HG02852 (cell line): Measurements from ENCODE around the gene FBLIM1.

Source experiments
- ATAC-seq: cut with Tn5 transposase; IDR thresholded peaks from one replicate; pipeline ENCODE4 v1.9.1; 2021; ENCODE audit warnings: mild to moderate bottlenecking, moderate library complexity; ENCODE audit not compliant: unreplicated experiment

FBLIM1 gene

DNA sequence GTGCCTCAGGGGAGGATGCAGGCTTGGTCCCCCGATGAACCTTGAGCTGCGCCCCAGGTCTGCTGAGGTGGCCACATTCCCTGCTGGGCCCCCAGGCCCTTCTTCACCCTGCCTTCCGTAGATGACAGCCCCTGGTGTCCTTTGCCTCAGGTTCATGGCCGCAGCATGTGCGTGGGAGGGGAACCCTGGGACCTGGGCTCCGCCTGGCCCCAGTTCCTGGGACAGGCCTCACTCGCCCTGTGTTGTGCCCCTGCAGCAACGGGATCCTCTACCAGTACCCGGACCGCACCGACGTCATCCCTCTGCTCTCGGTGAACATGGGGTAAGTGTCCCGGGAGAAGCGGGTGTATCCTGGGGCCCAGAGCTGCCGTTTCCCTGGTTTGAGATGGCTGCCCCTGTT, 27.7 kb upstream of the FBLIM1 start:
- ATAC-seq = no peak

DNA sequence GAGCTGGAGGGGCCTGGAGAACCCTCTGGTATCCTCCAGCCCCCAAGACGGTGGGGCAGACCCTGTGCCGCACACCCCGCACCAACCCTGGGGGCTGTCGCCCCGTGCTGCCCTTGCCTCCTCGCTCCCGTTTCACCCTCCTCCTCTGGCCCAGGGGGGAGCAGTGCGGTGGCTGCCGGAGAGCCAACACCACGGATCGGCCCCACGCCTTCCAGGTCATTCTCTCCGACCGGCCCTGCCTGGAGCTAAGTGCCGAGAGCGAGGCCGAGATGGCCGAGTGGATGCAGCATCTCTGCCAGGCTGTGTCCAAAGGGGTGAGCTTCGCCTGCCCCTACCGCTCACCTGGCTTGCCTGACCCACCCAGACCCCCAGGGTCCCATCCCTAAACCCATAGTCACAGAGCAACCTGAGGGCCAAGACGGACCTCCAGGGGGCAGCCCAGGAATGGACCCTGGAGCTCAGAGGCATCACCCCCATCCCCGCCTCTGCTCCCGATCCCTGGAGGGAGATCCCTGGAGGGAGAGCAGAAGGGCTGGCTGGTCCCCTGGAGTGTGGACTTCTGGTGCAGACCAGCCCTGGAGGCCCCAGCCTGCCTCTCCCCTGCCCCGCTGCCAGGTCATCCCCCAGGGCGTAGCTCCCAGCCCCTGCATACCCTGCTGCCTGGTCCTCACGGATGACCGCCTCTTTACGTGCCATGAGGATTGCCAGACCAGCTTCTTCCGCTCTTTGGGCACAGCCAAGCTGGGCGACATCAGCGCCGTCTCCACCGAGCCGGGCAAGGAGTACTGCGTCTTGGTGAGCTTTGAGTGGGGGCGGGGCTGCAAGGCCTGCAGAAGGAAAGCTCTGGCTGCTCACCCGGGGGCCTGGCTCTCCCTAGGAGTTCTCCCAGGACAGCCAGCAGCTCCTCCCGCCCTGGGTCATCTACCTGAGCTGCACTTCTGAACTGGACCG, 26.6 kb upstream of the FBLIM1 start:
- no peak for ATAC-seq

GRCh38 chr1:15732686-15733081, 25.9 kb upstream of the FBLIM1 start:
- ATAC-seq = no peak

DNA sequence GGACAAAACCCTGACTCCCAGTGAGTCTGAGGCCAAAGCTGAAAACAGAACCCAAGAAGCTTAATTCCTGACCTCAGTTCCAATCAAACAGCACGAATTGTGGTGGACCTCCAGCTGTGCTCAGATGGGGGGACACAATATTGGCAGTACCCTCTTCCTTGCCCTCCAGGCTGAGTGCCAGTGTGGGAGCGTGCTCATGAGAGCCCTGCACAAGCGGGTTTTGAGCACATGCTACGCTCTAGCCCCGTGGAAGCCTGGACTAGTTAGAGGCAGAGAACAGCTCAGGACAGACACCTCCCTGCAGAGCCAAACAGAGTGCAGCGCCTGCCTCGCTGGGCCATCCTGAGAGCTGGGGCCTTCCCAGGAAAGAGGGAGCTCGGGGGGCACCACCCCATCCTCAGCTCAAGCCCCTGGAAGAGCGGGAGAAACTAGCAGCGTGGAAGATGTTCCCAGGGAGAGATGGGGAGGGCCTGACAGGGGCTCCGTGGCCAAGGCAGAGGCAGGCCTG, 25.3 kb upstream of the FBLIM1 start:
- ATAC-seq = no peak

- ATAC-seq = no peak
Observed at GRCh38 chr1:15733726-15734226, 24.8 kb upstream of the FBLIM1 start.

GRCh38 chr1:15734296-15734695, 24.3 kb upstream of the FBLIM1 start:
- no peak for ATAC-seq

DNA sequence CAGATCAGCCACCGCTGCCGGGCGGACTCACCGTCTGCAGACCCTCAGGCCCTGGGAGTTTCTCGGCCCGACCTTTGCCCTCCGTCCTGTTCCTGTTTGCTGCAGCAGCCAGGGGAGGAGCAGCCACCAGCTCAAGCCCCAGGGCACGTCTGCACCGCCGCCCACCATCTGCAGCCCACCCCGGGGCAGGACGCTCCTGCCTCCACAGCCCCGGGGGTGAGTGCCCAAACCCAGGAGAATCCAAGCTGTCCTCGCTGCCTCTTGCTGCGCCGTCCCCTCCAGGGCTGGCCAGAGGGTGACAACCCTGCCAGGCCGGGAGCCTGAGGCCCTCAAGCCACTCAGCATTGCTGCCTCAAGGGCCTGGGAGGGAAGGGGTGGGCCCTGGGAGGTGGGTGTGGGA, 23.7 kb upstream of the FBLIM1 start:
- ATAC-seq = no peak

- ATAC-seq = no peak
Observed at GRCh38 chr1:15735304-15736037, 23.1 kb upstream of the FBLIM1 start.

GRCh38 chr1:15736038-15736891, 22.3 kb upstream of the FBLIM1 start, which contains the start of gene SLC25A34:
TSS of gene SLC25A34 (plus strand) at chr1:15736258. CDS start at chr1:15736486, 228 bp downstream.
- no peak for ATAC-seq

DNA sequence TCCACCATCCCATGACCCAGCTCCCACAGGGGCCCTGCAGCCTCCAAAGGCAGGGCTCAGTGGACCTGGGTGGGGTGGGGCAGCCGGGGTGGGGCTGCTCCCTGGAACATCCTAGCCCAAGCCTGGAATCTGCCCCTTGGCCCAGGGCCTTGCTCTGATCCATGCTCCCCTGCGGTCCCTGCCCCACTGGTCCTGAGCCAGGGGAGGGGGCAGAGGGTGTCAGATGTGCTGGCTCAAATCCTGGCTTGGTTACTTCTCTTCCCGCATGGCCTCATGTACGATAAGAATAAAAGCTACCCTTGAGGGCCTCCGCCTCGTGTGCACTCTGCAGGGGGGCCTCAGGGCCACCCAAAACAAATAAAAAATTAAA, 21.7 kb upstream of the FBLIM1 start:
- no peak for ATAC-seq

- ATAC-seq = no peak
Observed at GRCh38 chr1:15737324-15738319, 21.0 kb upstream of the FBLIM1 start.

GRCh38 chr1:15738416-15739113, 20.0 kb upstream of the FBLIM1 start:
- ATAC-seq = no peak

GRCh38 chr1:15739259-15739658, 19.3 kb upstream of the FBLIM1 start:
- no peak for ATAC-seq

DNA sequence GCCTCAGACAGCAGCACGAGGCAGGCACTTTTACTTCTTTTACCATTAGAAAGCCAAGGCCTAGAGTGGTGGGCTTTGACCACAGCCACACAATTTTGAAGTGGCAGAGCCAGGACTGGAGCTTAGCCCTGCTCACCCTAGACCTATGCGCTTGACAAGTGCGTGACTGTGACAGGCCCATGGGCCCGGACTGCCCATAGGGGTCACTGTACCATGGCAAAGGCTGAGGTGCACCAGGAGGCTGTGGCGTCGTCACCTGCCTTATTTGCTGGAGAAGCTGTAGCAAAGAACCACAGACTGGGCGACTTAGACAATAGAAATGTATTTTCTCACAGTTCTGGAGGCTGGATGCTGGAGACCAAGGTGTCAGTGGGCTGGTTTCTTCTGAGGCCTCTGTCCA, 18.9 kb upstream of the FBLIM1 start:
- ATAC-seq = no peak

DNA sequence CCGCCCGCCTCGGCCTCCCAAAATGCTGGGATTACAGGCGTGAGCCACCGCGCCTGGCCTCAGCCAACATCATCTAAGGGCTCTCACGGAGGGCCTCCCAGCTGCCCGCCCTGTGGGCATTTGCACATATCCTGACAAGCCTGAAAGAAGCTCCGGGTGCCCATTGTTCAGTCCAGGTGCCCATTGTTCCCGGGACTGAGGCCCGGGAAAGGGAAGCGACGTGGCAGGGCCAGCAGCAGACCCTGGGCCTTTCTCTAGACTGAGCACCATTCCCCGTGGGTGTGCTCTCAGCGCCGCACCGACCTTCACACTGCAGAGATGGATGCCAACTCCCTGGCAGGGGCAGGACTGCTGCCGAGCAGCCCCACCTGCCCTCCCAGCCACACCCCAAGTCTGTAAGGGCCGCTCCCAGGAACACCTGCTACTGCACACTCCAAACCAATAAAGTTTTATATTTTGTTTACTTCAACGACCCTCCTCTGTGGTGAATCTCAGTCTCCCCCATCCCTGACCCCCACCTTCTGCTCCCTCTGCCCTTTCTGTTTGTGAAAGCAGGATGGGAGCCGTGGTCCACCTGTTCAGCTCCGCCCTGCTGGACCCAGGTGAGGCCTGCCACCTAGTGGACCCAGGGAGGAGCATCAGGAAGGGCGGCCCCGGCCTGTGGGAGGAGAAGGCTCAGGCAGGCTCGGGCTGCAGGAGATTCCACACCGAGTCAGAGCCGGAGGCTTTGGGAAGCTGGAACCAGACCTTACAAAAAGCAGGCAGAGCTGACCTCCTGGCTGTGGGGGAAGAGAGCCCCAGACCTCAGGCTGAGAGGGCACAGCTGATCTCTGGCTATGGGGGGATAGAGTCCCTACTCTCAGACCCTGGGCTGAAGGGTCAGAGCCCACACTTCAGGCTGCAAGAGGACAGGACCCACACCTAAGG, 17.4 kb upstream of the FBLIM1 start:
- no peak for ATAC-seq

DNA sequence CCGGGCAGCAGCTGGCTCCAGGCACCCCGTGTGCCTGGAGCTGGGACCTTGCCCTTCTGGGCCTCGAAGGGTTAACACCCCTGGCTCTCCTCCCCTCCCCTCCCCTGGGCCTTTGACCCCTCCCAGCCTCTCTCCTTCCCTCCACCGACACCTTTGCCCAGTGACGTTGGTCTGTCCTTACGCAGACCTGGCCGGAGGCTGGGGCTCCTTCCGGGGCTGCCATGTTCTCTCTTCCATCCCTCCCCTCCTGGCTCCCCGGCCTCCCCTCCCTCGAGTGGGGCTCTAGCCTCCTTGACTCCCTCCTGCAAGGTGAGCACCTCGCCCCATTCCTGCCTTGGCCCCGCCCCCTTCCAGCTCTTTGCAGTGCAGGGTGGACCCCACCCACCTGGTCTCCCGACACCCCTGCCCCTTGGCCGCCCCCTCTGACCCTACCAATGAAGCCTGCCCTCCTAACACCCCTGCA, 16.2 kb upstream of the FBLIM1 start, which contains the start of gene TMEM82:
Gene TMEM82, plus strand, starts transcription at position 161 of the 463 bp plus-strand sequence. Its CDS starts 61 bp downstream, at position 222.
- no peak for ATAC-seq

- ATAC-seq = no peak
Observed at GRCh38 chr1:15744122-15744679, 14.4 kb upstream of the FBLIM1 start.
